HepG2 (cell line): ENCODE results near the gene ELP5. TPM values are rescaled to one million over a fixed set of nuclear protein-coding genes. Genes with fewer than 3 reads are reported as not detected.

Source experiments
- ATAC-seq: fragments of 200-7000 bp; cut with Tn5 transposase; 3 replicates; pipeline ENCODE4 v1.9.1; 2020; ENCODE audit warnings: mild to moderate bottlenecking, moderate library complexity
- BruUV-seq: library from RNA; stranded (reverse); fragments of 400-500 nt; replicated peaks from 2 replicates; lab custom pipeline; 2021; lab: Mats Ljungman, UMichigan
- CTCF ChIA-PET: fragments of 300-600 bp; formaldehyde crosslinking; extraction: SDS; loops from one replicate; lab custom pipeline; 2021; ENCODE audit warnings: low total read pairs, inconsistent platforms, low intra/inter-chr PET ratio; lab: Yijun Ruan, JAX
- POLR2A ChIA-PET: fragments of 350-600 bp; sonication (Branson Sonifier 250); formaldehyde crosslinking; loops from one replicate; lab custom pipeline; 2020; ENCODE audit warnings: antibody characterized with exemption, inconsistent platforms; lab: Yijun Ruan, JAX
- DNase-seq: peaks from one replicate; pipeline ENCODE4 v3.0.0-alpha.2; 2015; ENCODE audit warnings: low spot score
- FAIRE-seq: peaks from 3 replicates; lab custom pipeline; 2011; peaks lifted over from hg19 to GRCh38; lab: Jason Lieb, UNC
- H2AFZ ChIP-seq: one replicate; pipeline ENCODE4 v1.6.1; 2011; ENCODE audit warnings: low read length, inconsistent platforms
- H3K27ac ChIP-seq: fragments of 300-600 bp; 3 replicates; pipeline ENCODE4 v1.8.0; 2011; ENCODE audit warnings: mixed run types, mild to moderate bottlenecking, mixed read lengths, low read length, inconsistent platforms; ENCODE audit not compliant: insufficient read depth; ENCODE audit errors: extremely low read length
- H3K27me3 ChIP-seq, 2 experiments: fragments of 200-600 bp in 1 of 2; 2 replicates in 1 of 2; 3 replicates in 1 of 2; pipeline versions ENCODE4 v1.6.0 to v1.8.0; 2011; ENCODE audit warnings: low read length in 2 of 2, mild to moderate bottlenecking in 2 of 2, moderate library complexity in 2 of 2, inconsistent platforms in 1 of 2; ENCODE audit not compliant: insufficient read depth in 2 of 2, control insufficient read depth in 1 of 2
- H3K36me3 ChIP-seq, 2 experiments: fragments of 200-600 bp in 1 of 2; replicated peaks in 1 of 2; 2 replicates in 1 of 2; 3 replicates in 1 of 2; pipeline versions ENCODE4 v1.5.1 to v1.8.0; 2011; ENCODE audit warnings: low read length in 2 of 2, inconsistent platforms in 1 of 2; ENCODE audit not compliant: insufficient read depth in 2 of 2, control insufficient read depth in 1 of 2
- H3K4me1 ChIP-seq: 2 replicates; pipeline ENCODE4 v1.5.1; 2012; ENCODE audit warnings: low read length, inconsistent platforms; ENCODE audit not compliant: insufficient read depth
- H3K4me2 ChIP-seq: 2 replicates; pipeline ENCODE4 v1.6.0; 2011; ENCODE audit warnings: low read depth, low read length, inconsistent platforms
- H3K4me3 ChIP-seq, 3 experiments: fragments of 200-600 bp in 1 of 3; sonication (generic), shearing (Covaris generic) in 1 of 3; replicated peaks in 1 of 3; 2 replicates each; pipeline ENCODE4 v1.5.1; 2011 to 2016; ENCODE audit warnings: low read length in 3 of 3, inconsistent platforms in 2 of 3, low read depth in 2 of 3, mild to moderate bottlenecking in 2 of 3, control low read depth in 1 of 3, mixed read lengths in 1 of 3; ENCODE audit not compliant: insufficient read depth in 1 of 3
- H3K79me2 ChIP-seq: one replicate; pipeline ENCODE4 v1.6.1; 2011; ENCODE audit warnings: low read length, inconsistent platforms; ENCODE audit not compliant: insufficient read depth
- H3K9ac ChIP-seq: 2 replicates; pipeline ENCODE4 v1.6.0; 2011; ENCODE audit warnings: mild to moderate bottlenecking, low read depth, low read length, inconsistent platforms; ENCODE audit not compliant: insufficient read depth
- H3K9me3 ChIP-seq: 2 replicates; pipeline ENCODE4 v1.5.1; 2012; ENCODE audit warnings: mild to moderate bottlenecking, low read length
- H4K20me1 ChIP-seq: 2 replicates; pipeline ENCODE4 v1.6.0; 2011; ENCODE audit warnings: inconsistent platforms, mild to moderate bottlenecking, low read length, moderate library complexity; ENCODE audit not compliant: insufficient read depth
- KMT2A ChIP-seq: sonication (generic); formaldehyde crosslinking; IDR thresholded peaks from 2 replicates; pipeline ENCODE4 v1.4.0; 2020; ENCODE audit warnings: missing genetic modification reagents
- MEIS2 ChIP-seq: sonication (generic); formaldehyde crosslinking; IDR thresholded peaks from 2 replicates; pipeline ENCODE4 v1.9.0; 2021; ENCODE audit warnings: mild to moderate bottlenecking, missing genetic modification reagents
- NFKBIZ ChIP-seq: IDR thresholded peaks from 2 replicates; pipeline ENCODE4 v1.6.1; 2018; ENCODE audit warnings: missing genetic modification reagents, missing compliant biosample characterization
- ZBTB38 ChIP-seq: sonication (generic); formaldehyde crosslinking; IDR thresholded peaks from 2 replicates; pipeline ENCODE4 v1.5.1; 2020; ENCODE audit warnings: mild to moderate bottlenecking, missing genetic modification reagents
- ZNF33A ChIP-seq: sonication (generic); formaldehyde crosslinking; IDR thresholded peaks from 2 replicates; pipeline ENCODE4 v1.5.1; 2020; ENCODE audit warnings: missing genetic modification reagents, mild to moderate bottlenecking, moderate library complexity, borderline replicate concordance
- ZNF367 ChIP-seq: sonication (generic); formaldehyde crosslinking; IDR thresholded peaks from 2 replicates; pipeline ENCODE4 v1.4.0; 2020; ENCODE audit warnings: missing genetic modification reagents, borderline replicate concordance
- ZNF510 ChIP-seq: sonication (generic); formaldehyde crosslinking; IDR thresholded peaks from 2 replicates; pipeline ENCODE4 v1.4.0; 2020; ENCODE audit warnings: low read depth, mild to moderate bottlenecking, missing genetic modification reagents
- WGBS: methylation state at CpG from one replicate; pipeline ENCODE4 v1.1.6; 2017; ENCODE audit warnings: low lambda C conversion rate; 5-methylcytosine and 5-hydroxymethylcytosine counted together
- in situ Hi-C: cut with HindIII; loops from 2 replicates; pipeline ENCODE4 v1.10.0; 2017; ENCODE audit warnings: low pct_unique_long_range_greater_than_20kb; ENCODE audit not compliant: extremely low pct_ligation_motif_present
- intact Hi-C: fragments of 100-400 bp; cut with micrococcal nuclease; formaldehyde crosslinking; loops from one replicate; pipeline ENCODE4 v1.10.0; 2022; ENCODE audit not compliant: unreplicated experiment
- polyA plus RNA-seq, 8 experiments: library from polyadenylated mRNA; depleted of rRNA in 3 of 8; stranded (reverse) in 7 of 8; unstranded in 1 of 8; fragments of >200 nt; fragmentation: Illumina TruSeq in 4 of 8; extraction: Trizol in 4 of 8; gene quantifications; 2 replicates each; pipeline versions ENCODE4 v1.2.1 to v1.2.3, GENCODE V29; 2011 to 2016; ENCODE audit warnings: low read depth in 4 of 8, missing spikeins in 1 of 8, mixed read lengths in 1 of 8; ENCODE audit not compliant: insufficient read depth in 1 of 8
- total RNA-seq, 5 experiments: library from RNA; depleted of rRNA; stranded (reverse); fragments of >200 nt; fragmentation: Illumina TruSeq; extraction: Trizol; gene quantifications; 2 replicates each; pipeline ENCODE4 v1.2.3, GENCODE V29; 2016; ENCODE audit warnings: low read depth in 1 of 5
- TF ChIP-seq, protein P1 (sequence below), 2 experiments: sonication (generic) in 1 of 2; formaldehyde crosslinking in 1 of 2; IDR thresholded peaks; 2 replicates each; pipeline versions ENCODE4 v1.5.1 to v1.6.1; 2011 to 2020; ENCODE audit warnings: borderline replicate concordance in 1 of 2, low read depth in 1 of 2, low read length in 1 of 2, mild to moderate bottlenecking in 1 of 2, missing genetic modification reagents in 1 of 2, moderate library complexity in 1 of 2
- TF ChIP-seq, protein P2 (sequence below): IDR thresholded peaks from 2 replicates; pipeline ENCODE4 v1.6.1; 2016; ENCODE audit warnings: low read depth, control low read depth
- TF ChIP-seq, protein P3 (sequence below): sonication (generic); formaldehyde crosslinking; IDR thresholded peaks from 2 replicates; pipeline ENCODE4 v1.4.0; 2020; ENCODE audit warnings: missing genetic modification reagents, borderline replicate concordance

Gene ELP5
- total and polyA plus RNA-seq, 2 of the 13 experiments (the other 11 are each of a cell fraction or from before 2014, with no cell fraction given) = 67.6 to 69.8 TPM

DNA sequence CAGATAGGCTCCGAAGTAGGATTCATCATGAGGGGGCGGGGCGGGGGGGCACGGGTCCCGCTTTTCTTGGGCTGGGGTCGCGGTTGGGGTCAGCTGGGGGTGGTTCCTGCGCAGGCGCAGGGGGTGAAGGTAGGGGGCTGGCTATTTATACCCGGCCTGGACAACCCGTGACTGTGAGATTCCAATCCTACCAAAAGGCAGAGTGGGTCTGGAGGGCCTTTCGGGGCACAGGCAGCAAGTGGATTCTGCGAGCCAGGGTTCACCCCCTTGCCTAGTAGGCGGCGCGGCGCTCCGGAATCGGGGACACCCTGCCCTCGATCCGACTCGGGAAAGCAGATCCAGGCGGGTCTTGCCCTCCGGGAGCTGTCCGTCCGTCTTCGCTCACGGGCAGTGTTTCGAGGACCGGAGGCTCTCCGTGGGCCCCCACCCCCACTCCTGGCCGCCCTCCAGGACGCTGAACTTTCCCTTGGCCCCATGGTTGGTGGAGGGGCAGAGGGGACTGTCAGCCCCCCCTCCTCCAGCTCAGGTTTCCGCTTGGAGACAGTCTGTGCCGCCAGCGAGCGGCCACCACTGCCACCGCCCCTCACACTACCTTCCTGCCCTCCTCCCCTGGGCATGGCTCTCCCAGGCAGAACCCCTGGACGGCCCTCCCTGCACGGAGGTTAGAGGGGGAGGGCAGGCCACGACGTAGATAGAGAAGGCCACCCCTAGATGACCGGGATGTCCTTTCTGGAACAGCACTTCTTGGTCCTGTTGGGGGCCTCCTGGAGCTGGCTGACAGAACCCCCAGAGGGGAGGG lies 30.1 kb downstream of the ELP5 start:
- Histone ChIP-seq H3K9ac (peak overlapping the region; percentile 80), H3K4me2 (peak overlapping the region; percentile 95), H4K20me1 (no peaks in the 10 kb centered on the region), H2AFZ (no peak overlapping the region), H3K27me3 (no peaks in the 10 kb centered on the region), H3K79me2 (no peaks in the 10 kb centered on the region), H3K27ac (peak overlapping the region; percentile 71), H3K4me1 (peaks cover 38% of the 10 kb centered on the region), H3K36me3 (peaks cover 8 to 9% of the 10 kb centered on the region in 2 experiments; a peak in 4 of 5 replicates), H3K9me3 (no peaks in the 10 kb centered on the region), H3K4me3 (peak overlapping the region; percentile 66 to 87 (median 85))
- WGBS = 0% methylated on average over 5 of the region's 43 CpGs
- TSS peak; percentile 72 for BruUV-seq
- intact Hi-C loops = loop anchor here (2.0 to 5.0 kb wide), 2 partner anchors 40 to 65 kb away; partner anchors contain the start of gene GABARAP
- POLR2A ChIA-PET = interaction anchor here (0.8 to 3.9 kb wide), 23 partner anchors 10 to 275 kb away, joined by 3 to 35 read pairs (median 6); partner anchors contain the start of genes ACADVL, ASGR2, CTDNEP1 and DLG4
- ATAC-seq (peak; percentile 22), FAIRE-seq (no peak), DNase-seq (no peak)
- in situ Hi-C loops = loop anchor here (10.0 kb wide), 1 partner anchor 237 kb away; the partner anchor contains the start of gene SLC16A11
- CTCF ChIA-PET = interaction anchor here (1.2 to 2.9 kb wide), 4 partner anchors 14 to 64 kb away, joined by 3 to 43 read pairs (median 10); no protein-coding TSS in a partner anchor
- TF ChIP-seq ZNF33A (CRISPR knock-in tag) (no peak), ZBTB38 (CRISPR knock-in tag) (0 out of 2 replicates have a peak, but pooled peaks have one; percentile 20), NFKBIZ (CRISPR knock-in tag) (no peak), ZNF367 (no peak), KMT2A (CRISPR knock-in tag) (no peak), MEIS2 (CRISPR knock-in tag) (no peak), ZNF510 (CRISPR knock-in tag) (no peak)
- TF ChIP-seq, protein P1, sequence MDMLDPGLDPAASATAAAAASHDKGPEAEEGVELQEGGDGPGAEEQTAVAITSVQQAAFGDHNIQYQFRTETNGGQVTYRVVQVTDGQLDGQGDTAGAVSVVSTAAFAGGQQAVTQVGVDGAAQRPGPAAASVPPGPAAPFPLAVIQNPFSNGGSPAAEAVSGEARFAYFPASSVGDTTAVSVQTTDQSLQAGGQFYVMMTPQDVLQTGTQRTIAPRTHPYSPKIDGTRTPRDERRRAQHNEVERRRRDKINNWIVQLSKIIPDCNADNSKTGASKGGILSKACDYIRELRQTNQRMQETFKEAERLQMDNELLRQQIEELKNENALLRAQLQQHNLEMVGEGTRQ (IDR thresholded peaks at IDR 0.05; ENCODE audit: low read depth, low read length) = no peak
- TF ChIP-seq, protein P1 (CRISPR knock-in tag; IDR thresholded peaks at IDR 0.05; ENCODE audit: borderline replicate concordance) = no peak
- TF ChIP-seq, protein P2, sequence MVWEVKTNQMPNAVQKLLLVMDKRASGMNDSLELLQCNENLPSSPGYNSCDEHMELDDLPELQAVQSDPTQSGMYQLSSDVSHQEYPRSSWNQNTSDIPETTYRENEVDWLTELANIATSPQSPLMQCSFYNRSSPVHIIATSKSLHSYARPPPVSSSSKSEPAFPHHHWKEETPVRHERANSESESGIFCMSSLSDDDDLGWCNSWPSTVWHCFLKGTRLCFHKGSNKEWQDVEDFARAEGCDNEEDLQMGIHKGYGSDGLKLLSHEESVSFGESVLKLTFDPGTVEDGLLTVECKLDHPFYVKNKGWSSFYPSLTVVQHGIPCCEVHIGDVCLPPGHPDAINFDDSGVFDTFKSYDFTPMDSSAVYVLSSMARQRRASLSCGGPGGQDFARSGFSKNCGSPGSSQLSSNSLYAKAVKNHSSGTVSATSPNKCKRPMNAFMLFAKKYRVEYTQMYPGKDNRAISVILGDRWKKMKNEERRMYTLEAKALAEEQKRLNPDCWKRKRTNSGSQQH = no peak
- TF ChIP-seq, protein P3, sequence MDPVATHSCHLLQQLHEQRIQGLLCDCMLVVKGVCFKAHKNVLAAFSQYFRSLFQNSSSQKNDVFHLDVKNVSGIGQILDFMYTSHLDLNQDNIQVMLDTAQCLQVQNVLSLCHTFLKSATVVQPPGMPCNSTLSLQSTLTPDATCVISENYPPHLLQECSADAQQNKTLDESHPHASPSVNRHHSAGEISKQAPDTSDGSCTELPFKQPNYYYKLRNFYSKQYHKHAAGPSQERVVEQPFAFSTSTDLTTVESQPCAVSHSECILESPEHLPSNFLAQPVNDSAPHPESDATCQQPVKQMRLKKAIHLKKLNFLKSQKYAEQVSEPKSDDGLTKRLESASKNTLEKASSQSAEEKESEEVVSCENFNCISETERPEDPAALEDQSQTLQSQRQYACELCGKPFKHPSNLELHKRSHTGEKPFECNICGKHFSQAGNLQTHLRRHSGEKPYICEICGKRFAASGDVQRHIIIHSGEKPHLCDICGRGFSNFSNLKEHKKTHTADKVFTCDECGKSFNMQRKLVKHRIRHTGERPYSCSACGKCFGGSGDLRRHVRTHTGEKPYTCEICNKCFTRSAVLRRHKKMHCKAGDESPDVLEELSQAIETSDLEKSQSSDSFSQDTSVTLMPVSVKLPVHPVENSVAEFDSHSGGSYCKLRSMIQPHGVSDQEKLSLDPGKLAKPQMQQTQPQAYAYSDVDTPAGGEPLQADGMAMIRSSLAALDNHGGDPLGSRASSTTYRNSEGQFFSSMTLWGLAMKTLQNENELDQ = no peak
